ENCODE measurements around the gene SLC41A3.

SLC41A3 gene

GRCh38 chr3:126013751-126014156 is 70.2 kb downstream of the SLC41A3 start:
- H3K27ac ChIP-seq (ENCODE audit: low read length): no peak overlapping the region
- no peak overlapping the region for H3K4me3 ChIP-seq (ENCODE audit: low read length)
- no peaks in the 10 kb centered on the region for H3F3A ChIP-seq (ENCODE audit: insufficient read depth, low read length)
- H3K36me3 ChIP-seq (replicated peaks; ENCODE audit: insufficient read depth, low read length): no peaks in the 10 kb centered on the region
- no peak overlapping the region for H3K4me2 ChIP-seq (ENCODE audit: low read depth, low read length)
- H3K79me2 ChIP-seq (ENCODE audit: low read length): no peaks in the 10 kb centered on the region
- no peaks in the 10 kb centered on the region for H3K4me1 ChIP-seq (ENCODE audit: low read length)
- H2AFZ ChIP-seq (ENCODE audit: low read length): no peak overlapping the region
- H3K27me3 ChIP-seq (replicated peaks; ENCODE audit: insufficient read depth, low read length): no peaks in the 10 kb centered on the region
- H3K9ac ChIP-seq (ENCODE audit: low read length): no peak overlapping the region
- H3K9me2 ChIP-seq (replicated peaks; ENCODE audit: insufficient read depth, low read length): no peaks in the 10 kb centered on the region
- DNase-seq: no peak
- H3K9me3 ChIP-seq (replicated peaks; ENCODE audit: insufficient read depth, low read length): no peaks in the 10 kb centered on the region
- TF ChIP-seq CTCF (IDR thresholded peaks at IDR 0.05; ENCODE audit: low read length): no peak
- TF ChIP-seq EZH2 (optimal IDR thresholded peaks at IDR 0.05; ENCODE audit: low read depth, low read length): no peak
- TF ChIP-seq EZH2phosphoT487 (IDR thresholded peaks at IDR 0.05; ENCODE audit: low read length): no peak
- H4K20me1 ChIP-seq (ENCODE audit: insufficient read depth, low read length): no peaks in the 10 kb centered on the region

DNA sequence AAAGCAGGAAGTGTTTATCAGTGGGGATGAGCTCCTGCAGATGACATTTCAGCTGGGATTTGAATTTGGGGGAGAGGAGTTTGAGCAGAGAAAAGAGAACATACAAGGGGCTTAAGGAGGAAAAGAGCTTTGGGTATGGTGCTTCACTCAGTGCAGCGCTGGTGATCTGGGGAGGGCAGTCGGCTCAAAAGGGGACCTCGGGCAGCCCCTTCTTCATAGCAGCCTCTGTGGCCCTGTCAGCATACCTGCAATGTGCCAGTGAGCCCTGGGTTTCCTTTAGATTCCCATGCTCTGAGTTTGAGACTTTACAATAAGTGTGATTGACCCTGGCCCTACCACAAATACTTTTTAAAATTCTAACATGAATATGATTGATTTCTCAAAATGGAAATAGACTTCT is 74.7 kb downstream of the SLC41A3 start:
- Histone ChIP-seq H3K36me3 (replicated peaks; ENCODE audit: insufficient read depth, low read length) (no peaks in the 10 kb centered on the region), H3K9ac (ENCODE audit: low read length) (no peak overlapping the region), H3F3A (ENCODE audit: insufficient read depth, low read length) (no peaks in the 10 kb centered on the region)

GRCh38 chr3:126008219-126008618 is 75.7 kb downstream of the SLC41A3 start:
- Histone ChIP-seq H3K27ac (ENCODE audit: low read length) (no peak overlapping the region), H3K79me2 (ENCODE audit: low read length) (no peaks in the 10 kb centered on the region), H3F3A (ENCODE audit: insufficient read depth, low read length) (no peaks in the 10 kb centered on the region), H3K4me3 (ENCODE audit: low read length) (no peak overlapping the region), H2AFZ (ENCODE audit: low read length) (no peak overlapping the region), H3K9me2 (replicated peaks; ENCODE audit: insufficient read depth, low read length) (no peaks in the 10 kb centered on the region), H3K4me1 (ENCODE audit: low read length) (no peaks in the 10 kb centered on the region), H3K27me3 (replicated peaks; ENCODE audit: insufficient read depth, low read length) (no peaks in the 10 kb centered on the region), H3K36me3 (replicated peaks; ENCODE audit: insufficient read depth, low read length) (no peaks in the 10 kb centered on the region), H3K4me2 (ENCODE audit: low read depth, low read length) (no peak overlapping the region), H3K9me3 (replicated peaks; ENCODE audit: insufficient read depth, low read length) (no peaks in the 10 kb centered on the region), H3K9ac (ENCODE audit: low read length) (no peak overlapping the region), H4K20me1 (ENCODE audit: insufficient read depth, low read length) (no peaks in the 10 kb centered on the region)
- no peak for DNase-seq
- TF ChIP-seq EZH2 (optimal IDR thresholded peaks at IDR 0.05; ENCODE audit: low read depth, low read length): no peak
- TF ChIP-seq CTCF (IDR thresholded peaks at IDR 0.05; ENCODE audit: low read length): no peak
- TF ChIP-seq EZH2phosphoT487 (IDR thresholded peaks at IDR 0.05; ENCODE audit: low read length): no peak

More for the DNA sequence above, 74.7 kb downstream of the SLC41A3 start:
- H3K27ac ChIP-seq (ENCODE audit: low read length): no peak overlapping the region
- no peaks in the 10 kb centered on the region for H3K4me1 ChIP-seq (ENCODE audit: low read length)
- H4K20me1 ChIP-seq (ENCODE audit: insufficient read depth, low read length): no peaks in the 10 kb centered on the region
- no peak overlapping the region for H3K4me3 ChIP-seq (ENCODE audit: low read length)
- no peaks in the 10 kb centered on the region for H3K9me2 ChIP-seq (replicated peaks; ENCODE audit: insufficient read depth, low read length)
- H3K27me3 ChIP-seq (replicated peaks; ENCODE audit: insufficient read depth, low read length): no peaks in the 10 kb centered on the region
- H3K79me2 ChIP-seq (ENCODE audit: low read length): no peaks in the 10 kb centered on the region
- H3K9me3 ChIP-seq (replicated peaks; ENCODE audit: insufficient read depth, low read length): no peaks in the 10 kb centered on the region
- no peak overlapping the region for H3K4me2 ChIP-seq (ENCODE audit: low read depth, low read length)
- no peak for TF ChIP-seq CTCF (IDR thresholded peaks at IDR 0.05; ENCODE audit: low read length)
- TF ChIP-seq EZH2 (optimal IDR thresholded peaks at IDR 0.05; ENCODE audit: low read depth, low read length): no peak
- TF ChIP-seq EZH2phosphoT487 (IDR thresholded peaks at IDR 0.05; ENCODE audit: low read length): no peak
- DNase-seq: no peak
- no peak overlapping the region for H2AFZ ChIP-seq (ENCODE audit: low read length)
